Measurements from ENCODE around the gene CDCA4. TPM values are rescaled to one million over a fixed set of nuclear protein-coding genes. Genes with fewer than 3 reads are reported as not detected.

The CDCA4 gene
- total RNA-seq, 2 experiments from 2014 or later = 17.7 to 18.8 TPM

DNA sequence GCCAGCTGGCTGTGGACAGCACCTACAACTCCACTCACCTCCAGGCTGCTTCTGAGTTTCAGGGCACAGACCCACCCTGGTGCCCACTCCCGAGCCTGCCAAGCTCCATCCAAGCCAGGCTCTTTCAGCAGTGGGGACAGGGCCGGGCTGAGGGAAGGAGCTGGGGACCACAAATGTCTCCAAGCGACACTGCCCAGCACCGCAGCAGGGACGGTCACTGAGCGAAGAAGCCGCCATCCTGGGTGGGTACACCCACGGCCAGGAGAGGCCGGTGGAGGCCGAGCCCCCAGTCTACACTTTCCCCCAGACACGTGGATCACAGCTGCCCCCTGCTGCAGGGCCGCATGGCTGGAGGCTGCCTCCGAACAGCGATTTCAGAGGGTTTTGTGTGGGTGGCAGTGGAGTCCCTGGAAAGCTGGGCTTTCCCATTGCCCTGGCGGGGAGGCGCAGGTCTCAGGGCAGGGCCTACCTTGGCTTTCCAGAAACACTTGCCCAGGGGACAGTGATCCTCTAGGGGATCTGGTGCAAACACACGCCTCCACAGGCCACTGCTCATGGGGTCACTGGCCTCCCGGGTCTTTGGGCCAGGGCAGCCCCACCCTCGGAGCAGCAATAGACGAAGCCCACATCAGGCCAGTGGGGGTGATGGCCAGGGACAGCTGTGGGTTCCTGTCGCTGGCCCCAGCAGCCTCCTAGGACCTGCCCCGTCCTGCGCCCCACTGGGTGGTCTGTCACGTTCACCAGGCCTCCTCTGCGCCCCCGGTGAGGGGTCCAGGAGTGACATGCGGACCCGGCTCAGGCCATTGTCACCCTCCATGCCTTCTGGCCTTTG is 45.6 kb upstream of the CDCA4 start:
- Histone ChIP-seq H3K27ac (ENCODE audit: low read depth in 1 of 2, low read length in 2 of 2) (peak overlapping the region; percentile 94 to 95), H3K4me1 (ENCODE audit: insufficient read depth, low read length) (peaks cover 93% of the 10 kb centered on the region), H3K9me3 (ENCODE audit: control insufficient read depth in 1 of 2, insufficient read depth in 1 of 2, low read length in 2 of 2) (no peaks in the 10 kb centered on the region), H3K36me3 (ENCODE audit: insufficient read depth, low read length) (no peaks in the 10 kb centered on the region), H3K27me3 (ENCODE audit: control insufficient read depth in 1 of 2, insufficient read depth in 2 of 2, low read length in 2 of 2) (no peaks in the 10 kb centered on the region), H3K4me3 (ENCODE audit: low read length) (peak overlapping the region; percentile 82)
- peaks cover 12% of the 10 kb centered on the region for H3K36me3 Mint-ChIP-seq (ENCODE audit: low read depth)
- peak overlapping the region; percentile 100 for H3K4me3 Mint-ChIP-seq
- ATAC-seq (ENCODE audit: poor library complexity) (no peak), DNase-seq (peak in 2 of 14 experiments; percentile 43 to 52)
- no peaks in the 10 kb centered on the region for H3K9me3 Mint-ChIP-seq
- ChIA-PET CTCF (interaction anchor here (1.4 to 9.9 kb wide), 4 partner anchors 20 to 24 kb away, joined by 5 to 75 read pairs (median 34); no protein-coding TSS in a partner anchor), POLR2A (interaction anchor here (1.2 to 7.3 kb wide), 12 partner anchors 9 to 423 kb away, joined by 3 to 62 read pairs (median 10); partner anchors contain the start of genes BRF1, CDCA4 and CLBA1)
- H3K27ac Mint-ChIP-seq = peak overlapping the region; percentile 91
- H3K27me3 Mint-ChIP-seq = no peaks in the 10 kb centered on the region
- TF ChIP-seq, protein P1, sequence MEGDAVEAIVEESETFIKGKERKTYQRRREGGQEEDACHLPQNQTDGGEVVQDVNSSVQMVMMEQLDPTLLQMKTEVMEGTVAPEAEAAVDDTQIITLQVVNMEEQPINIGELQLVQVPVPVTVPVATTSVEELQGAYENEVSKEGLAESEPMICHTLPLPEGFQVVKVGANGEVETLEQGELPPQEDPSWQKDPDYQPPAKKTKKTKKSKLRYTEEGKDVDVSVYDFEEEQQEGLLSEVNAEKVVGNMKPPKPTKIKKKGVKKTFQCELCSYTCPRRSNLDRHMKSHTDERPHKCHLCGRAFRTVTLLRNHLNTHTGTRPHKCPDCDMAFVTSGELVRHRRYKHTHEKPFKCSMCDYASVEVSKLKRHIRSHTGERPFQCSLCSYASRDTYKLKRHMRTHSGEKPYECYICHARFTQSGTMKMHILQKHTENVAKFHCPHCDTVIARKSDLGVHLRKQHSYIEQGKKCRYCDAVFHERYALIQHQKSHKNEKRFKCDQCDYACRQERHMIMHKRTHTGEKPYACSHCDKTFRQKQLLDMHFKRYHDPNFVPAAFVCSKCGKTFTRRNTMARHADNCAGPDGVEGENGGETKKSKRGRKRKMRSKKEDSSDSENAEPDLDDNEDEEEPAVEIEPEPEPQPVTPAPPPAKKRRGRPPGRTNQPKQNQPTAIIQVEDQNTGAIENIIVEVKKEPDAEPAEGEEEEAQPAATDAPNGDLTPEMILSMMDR (IDR thresholded peaks at IDR 0.05) = no peak
- H3K4me1 Mint-ChIP-seq (ENCODE audit: low read depth) = peaks cover 74% of the 10 kb centered on the region
- intact Hi-C loops (cut with DNase I, micrococcal nuclease) = loop anchor here in 1 of 2 experiments (5.0 kb wide), 1 partner anchor 426 kb away; the partner anchor contains the start of gene TEDC1

DNA sequence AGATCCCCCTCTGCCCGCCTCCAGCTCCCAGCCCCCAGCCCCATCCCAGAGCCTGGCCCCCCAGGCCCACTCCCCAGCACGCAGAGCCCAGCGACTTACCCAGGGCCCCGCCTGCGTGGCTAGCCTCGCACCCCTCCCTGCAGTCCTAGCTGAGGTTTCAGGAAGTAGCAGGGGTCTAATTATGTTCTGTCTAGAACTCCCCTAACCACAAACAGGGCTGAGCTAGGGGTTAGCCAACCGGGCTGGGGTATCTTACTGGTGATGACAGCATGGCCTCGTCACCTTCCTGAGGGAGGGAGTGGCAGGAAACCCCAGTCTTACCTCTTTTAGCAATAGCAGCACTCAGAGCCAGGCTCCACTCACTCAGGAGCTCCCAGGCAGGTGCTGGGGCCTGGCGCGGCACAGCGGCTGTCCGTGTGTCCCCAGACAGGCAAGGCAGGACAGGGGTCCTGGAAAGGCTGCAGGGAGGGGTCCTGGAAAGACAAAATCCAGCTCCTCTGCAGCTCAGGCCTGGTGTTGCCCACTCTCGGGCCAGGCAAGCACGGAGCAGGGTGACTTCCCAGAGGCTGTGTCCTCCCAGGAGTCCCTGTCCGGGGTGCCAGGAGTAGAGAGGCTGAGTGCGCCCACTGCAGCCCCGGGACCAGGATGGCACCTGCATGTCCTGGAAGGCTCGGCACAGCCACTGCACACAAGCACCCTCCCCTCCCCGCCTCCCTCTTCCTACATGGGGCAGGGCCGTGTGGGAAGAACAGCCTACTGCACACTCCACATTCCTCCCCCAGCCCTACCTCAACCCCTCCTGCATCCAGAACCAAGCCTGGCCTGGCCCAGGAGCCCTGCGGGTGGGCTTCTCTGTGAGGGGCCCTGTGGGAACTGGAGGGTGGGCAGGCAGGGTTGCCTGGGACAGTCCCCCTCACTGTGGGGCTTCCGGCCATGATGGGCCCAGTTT is 44.7 kb upstream of the CDCA4 start, which contains the start of gene GPR132:
GPR132 (minus strand) TSS at position 151 of the 949 bp plus-strand sequence. CDS start 10,010 bp downstream, outside the sequence.
- H3K4me3 ChIP-seq (ENCODE audit: low read length) = peak within 1 kb of the TSS; percentile 82
- peaks cover 98% of the 10 kb centered on the region for H3K4me1 ChIP-seq (ENCODE audit: insufficient read depth, low read length)
- Mint-ChIP-seq H3K4me3 (peak within 1 kb of the TSS; percentile 100), H3K9me3 (no peaks in the 10 kb centered on the region), H3K27me3 (no peaks in the 10 kb centered on the region), H3K36me3 (ENCODE audit: low read depth) (peaks cover 12% of the 10 kb centered on the region), H3K4me1 (ENCODE audit: low read depth) (peaks cover 72% of the 10 kb centered on the region), H3K27ac (peak within 1 kb of the TSS; percentile 91)
- POLR2A ChIA-PET = interaction anchor here (0.7 to 7.3 kb wide), 19 partner anchors 10 to 424 kb away, joined by 3 to 62 read pairs (median 7); partner anchors contain the start of genes AHNAK2, BRF1, CDCA4 and CLBA1
- no peaks in the 10 kb centered on the region for H3K27me3 ChIP-seq (ENCODE audit: control insufficient read depth in 1 of 2, insufficient read depth in 2 of 2, low read length in 2 of 2)
- intact Hi-C loops (cut with DNase I, micrococcal nuclease) = loop anchor here (1.0 to 5.0 kb wide), 3 partner anchors 22 to 427 kb away; partner anchors contain the start of genes CDCA4 (in 1 of the 2) and TEDC1 (in 1 of the 2)
- H3K9me3 ChIP-seq (ENCODE audit: control insufficient read depth in 1 of 2, insufficient read depth in 1 of 2, low read length in 2 of 2) = no peaks in the 10 kb centered on the region
- CTCF ChIA-PET = interaction anchor here (2.3 to 9.9 kb wide), 3 partner anchors 20 to 25 kb away, joined by 20 to 75 read pairs (median 49); no protein-coding TSS in a partner anchor
- peak; percentile 87 for ATAC-seq (ENCODE audit: poor library complexity)
- DNase-seq = peak; percentile 81 to 99 (median 86)
- TF ChIP-seq, protein P1 (IDR thresholded peaks at IDR 0.05) = no peak
- peak within 1 kb of the TSS; percentile 94 to 95 for H3K27ac ChIP-seq (ENCODE audit: low read depth in 1 of 2, low read length in 2 of 2)
- H3K36me3 ChIP-seq (ENCODE audit: insufficient read depth, low read length) = no peaks in the 10 kb centered on the region
